Measurements from ENCODE around the gene CCNI.

GRCh38 chr4:77025643-77026321 is 50.0 kb downstream of the CCNI start:
- TF ChIP-seq CTCF (IDR thresholded peaks at IDR 0.05) (no peak), EP300 (IDR thresholded peaks at IDR 0.05) (no peak), POLR2A (IDR thresholded peaks at IDR 0.05) (no peak)
